Measurements from ENCODE around the gene PLXNA4.

Gene PLXNA4

GRCh38 chr7:132158166-132158565, 418.1 kb downstream of the PLXNA4 start:
- Histone ChIP-seq H3K9me3 (ENCODE audit: insufficient read depth, low read length) (no peaks in the 10 kb centered on the region), H3K36me3 (replicated peaks; ENCODE audit: low read depth, low read length) (no peaks in the 10 kb centered on the region), H4K20me1 (ENCODE audit: insufficient read depth, low read length) (no peaks in the 10 kb centered on the region), H3K4me1 (ENCODE audit: low read length) (no peaks in the 10 kb centered on the region), H3K27me3 (ENCODE audit: low read depth, low read length) (peaks cover 22% of the 10 kb centered on the region), H3K79me2 (ENCODE audit: low read length) (no peaks in the 10 kb centered on the region), H3K4me3 (ENCODE audit: low read length) (no peak overlapping the region), H3K9ac (ENCODE audit: low read length) (no peak overlapping the region), H3K27ac (ENCODE audit: low read length) (no peak overlapping the region), H2AFZ (ENCODE audit: low read depth, low read length) (no peak overlapping the region), H3K4me2 (ENCODE audit: low read length) (no peak overlapping the region)
- TF ChIP-seq CTCF (IDR thresholded peaks at IDR 0.05; ENCODE audit: low read depth, low read length) (no peak), EZH2phosphoT487 (IDR thresholded peaks at IDR 0.05; ENCODE audit: low read depth) (no peak)

- Histone ChIP-seq H3K9me3 (ENCODE audit: insufficient read depth, low read length) (no peaks in the 10 kb centered on the region), H2AFZ (ENCODE audit: low read depth, low read length) (no peak overlapping the region), H3K27me3 (ENCODE audit: low read depth, low read length) (peaks cover 30% of the 10 kb centered on the region), H3K36me3 (replicated peaks; ENCODE audit: low read depth, low read length) (no peaks in the 10 kb centered on the region), H3K79me2 (ENCODE audit: low read length) (no peaks in the 10 kb centered on the region), H3K9ac (ENCODE audit: low read length) (no peak overlapping the region), H4K20me1 (ENCODE audit: insufficient read depth, low read length) (no peaks in the 10 kb centered on the region), H3K4me2 (ENCODE audit: low read length) (no peak overlapping the region), H3K4me3 (ENCODE audit: low read length) (no peak overlapping the region), H3K4me1 (ENCODE audit: low read length) (no peaks in the 10 kb centered on the region), H3K27ac (ENCODE audit: low read length) (no peak overlapping the region)
- no peak for TF ChIP-seq CTCF (IDR thresholded peaks at IDR 0.05; ENCODE audit: low read depth, low read length)
- no peak for TF ChIP-seq EZH2phosphoT487 (IDR thresholded peaks at IDR 0.05; ENCODE audit: low read depth)
Measured at GRCh38 chr7:132155715-132156114, 420.6 kb downstream of the PLXNA4 start.

DNA sequence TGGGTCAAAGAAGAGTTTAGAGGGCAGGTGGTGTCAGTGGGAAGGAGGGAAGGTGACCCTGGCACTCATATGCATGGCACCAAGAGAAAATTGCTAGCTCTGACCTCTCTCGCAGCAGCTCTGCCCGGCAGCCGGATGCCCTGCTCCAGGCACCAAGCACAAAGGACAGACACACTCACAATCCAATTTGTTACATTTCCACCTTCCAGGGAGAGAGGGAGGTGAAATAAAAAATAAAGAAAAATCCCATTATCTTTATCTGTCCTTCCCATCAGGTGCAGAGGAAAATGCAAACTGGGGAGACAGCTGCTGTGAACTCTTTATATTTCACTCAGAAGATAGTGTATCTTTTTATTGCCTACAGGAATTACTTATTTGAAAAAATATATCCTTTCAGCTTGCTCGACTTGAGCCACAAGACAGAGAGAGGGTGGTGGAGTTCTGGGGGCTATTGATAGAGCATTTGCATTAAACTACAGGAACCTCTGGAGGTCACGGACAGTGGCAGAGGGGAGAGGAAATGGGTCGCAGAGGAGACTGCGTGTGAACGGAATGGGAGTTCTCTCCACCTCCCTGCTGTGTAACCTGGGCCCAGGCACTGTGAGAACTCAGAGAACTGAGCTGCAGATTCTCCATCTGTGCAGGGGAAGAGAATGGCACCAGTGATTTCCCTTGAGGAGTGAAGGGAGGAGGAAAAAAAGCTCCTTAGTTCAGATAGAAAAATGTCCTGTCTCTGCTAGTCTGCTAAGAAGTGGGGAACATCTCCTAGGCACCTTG, 421.4 kb downstream of the PLXNA4 start:
- H3K4me3 ChIP-seq (ENCODE audit: low read length) = no peak overlapping the region
- no peak for TF ChIP-seq CTCF (IDR thresholded peaks at IDR 0.05; ENCODE audit: low read depth, low read length)
- TF ChIP-seq EZH2phosphoT487 (IDR thresholded peaks at IDR 0.05; ENCODE audit: low read depth) = no peak
- no peak overlapping the region for H3K27ac ChIP-seq (ENCODE audit: low read length)
- H3K9ac ChIP-seq (ENCODE audit: low read length) = no peak overlapping the region
- H3K27me3 ChIP-seq (ENCODE audit: low read depth, low read length) = peaks cover 32% of the 10 kb centered on the region
- no peaks in the 10 kb centered on the region for H3K9me3 ChIP-seq (ENCODE audit: insufficient read depth, low read length)
- H3K4me1 ChIP-seq (ENCODE audit: low read length) = no peaks in the 10 kb centered on the region
- H3K36me3 ChIP-seq (replicated peaks; ENCODE audit: low read depth, low read length) = no peaks in the 10 kb centered on the region
- no peaks in the 10 kb centered on the region for H3K79me2 ChIP-seq (ENCODE audit: low read length)
- no peak overlapping the region for H3K4me2 ChIP-seq (ENCODE audit: low read length)
- no peaks in the 10 kb centered on the region for H4K20me1 ChIP-seq (ENCODE audit: insufficient read depth, low read length)
- no peak overlapping the region for H2AFZ ChIP-seq (ENCODE audit: low read depth, low read length)

GRCh38 chr7:132154248-132154647, 422.0 kb downstream of the PLXNA4 start:
- Histone ChIP-seq H3K36me3 (replicated peaks; ENCODE audit: low read depth, low read length) (no peaks in the 10 kb centered on the region), H3K4me1 (ENCODE audit: low read length) (no peaks in the 10 kb centered on the region), H4K20me1 (ENCODE audit: insufficient read depth, low read length) (no peaks in the 10 kb centered on the region), H3K79me2 (ENCODE audit: low read length) (no peaks in the 10 kb centered on the region), H3K4me2 (ENCODE audit: low read length) (no peak overlapping the region), H3K9ac (ENCODE audit: low read length) (no peak overlapping the region), H2AFZ (ENCODE audit: low read depth, low read length) (no peak overlapping the region), H3K27me3 (ENCODE audit: low read depth, low read length) (peaks cover 36% of the 10 kb centered on the region), H3K27ac (ENCODE audit: low read length) (no peak overlapping the region), H3K4me3 (ENCODE audit: low read length) (no peak overlapping the region), H3K9me3 (ENCODE audit: insufficient read depth, low read length) (no peaks in the 10 kb centered on the region)
- TF ChIP-seq CTCF (IDR thresholded peaks at IDR 0.05; ENCODE audit: low read depth, low read length) = peak; percentile 21; the same call in 1 of the 2 replicates
- no peak for TF ChIP-seq EZH2phosphoT487 (IDR thresholded peaks at IDR 0.05; ENCODE audit: low read depth)
